SK-N-SH (cell line): ENCODE data around the gene TCF12. TPM values are rescaled to one million over a fixed set of nuclear protein-coding genes. Genes with fewer than 3 reads are reported as not detected.

Experiments
- CTCF ChIA-PET: fragments of 300-600, 350-600 bp; formaldehyde crosslinking; extraction: SDS; loops from one replicate; lab custom pipeline; 2021; lab: Yijun Ruan, JAX
- POLR2A ChIA-PET: fragments of 350-600 bp; sonication (Branson Sonifier 250); formaldehyde crosslinking; extraction: SDS; loops from one replicate; lab custom pipeline; 2020; ENCODE audit warnings: antibody characterized with exemption, inconsistent platforms; lab: Yijun Ruan, JAX
- DNase-seq: peaks from one replicate; pipeline ENCODE4 v3.0.0; 2012
- H2AFZ ChIP-seq: fragments of 200-600 bp; sonication (generic); 2 replicates; pipeline ENCODE4 v1.8.1; 2016; ENCODE audit warnings: antibody characterized with exemption, mild to moderate bottlenecking, low read depth
- H3F3A ChIP-seq: fragments of 200-600 bp; sonication (generic); replicated peaks from 2 replicates; pipeline ENCODE3; 2016; ENCODE audit warnings: antibody characterized with exemption, mild to moderate bottlenecking; ENCODE audit not compliant: insufficient read depth
- H3K27ac ChIP-seq, 2 experiments: fragments of 200-500 bp in 1 of 2; fragments of 200-600 bp in 1 of 2; sonication (Bioruptor generic) in 1 of 2; sonication (generic), shearing (Covaris generic) in 1 of 2; 2 replicates each; pipeline versions ENCODE4 v1.5.1 to v1.6.1; 2014 to 2016; ENCODE audit warnings: low read depth in 2 of 2, inconsistent platforms in 1 of 2, low read length in 1 of 2, mild to moderate bottlenecking in 1 of 2, mixed read lengths in 1 of 2
- H3K27me3 ChIP-seq: fragments of 200-600 bp; sonication (generic), shearing (Covaris generic); 2 replicates; pipeline ENCODE4 v1.6.1; 2016; ENCODE audit warnings: mixed run types; ENCODE audit not compliant: insufficient read depth
- H3K36me3 ChIP-seq, 2 experiments: fragments of 200-500 bp in 1 of 2; fragments of 200-600 bp in 1 of 2; sonication (Bioruptor generic) in 1 of 2; sonication (generic) in 1 of 2; replicated peaks in 1 of 2; 2 replicates each; pipeline versions ENCODE3 to v1.5.1; 2014 to 2016; ENCODE audit warnings: low read length in 1 of 2, mild to moderate bottlenecking in 1 of 2; ENCODE audit not compliant: insufficient read depth in 2 of 2, control insufficient read depth in 1 of 2
- H3K4me1 ChIP-seq, 2 experiments: fragments of 200-500 bp in 1 of 2; fragments of 200-600 bp in 1 of 2; sonication (Bioruptor generic) in 1 of 2; sonication (generic), shearing (Covaris generic) in 1 of 2; 2 replicates each; pipeline versions ENCODE4 v1.5.1 to v1.6.1; 2014 to 2016; ENCODE audit warnings: low read depth in 1 of 2, low read length in 1 of 2, mixed run types in 1 of 2; ENCODE audit not compliant: insufficient read depth in 2 of 2, control insufficient read depth in 1 of 2
- H3K4me2 ChIP-seq: fragments of 200-600 bp; sonication (generic), shearing (Covaris generic); 2 replicates; pipeline ENCODE4 v1.6.1; 2017; ENCODE audit warnings: mixed run types
- H3K4me3 ChIP-seq, 2 experiments: fragments of 200-500 bp in 1 of 2; fragments of 200-600 bp in 1 of 2; sonication (Bioruptor generic) in 1 of 2; sonication (generic), shearing (Covaris generic) in 1 of 2; 2 replicates each; pipeline versions ENCODE4 v1.5.1 to v1.8.1; 2014 to 2016; ENCODE audit warnings: low read depth in 2 of 2, inconsistent platforms in 1 of 2, low read length in 1 of 2, mild to moderate bottlenecking in 1 of 2, mixed read lengths in 1 of 2, moderate library complexity in 1 of 2
- H3K79me2 ChIP-seq: fragments of 200-600 bp; sonication (generic); 2 replicates; pipeline ENCODE4 v1.8.1; 2017; ENCODE audit warnings: mild to moderate bottlenecking; ENCODE audit not compliant: insufficient read depth
- H3K9ac ChIP-seq: fragments of 200-600 bp; sonication (generic); 2 replicates; pipeline ENCODE4 v1.6.1; 2017; ENCODE audit warnings: mixed run types
- H3K9me2 ChIP-seq: fragments of 200-600 bp; sonication (generic); 2 replicates; pipeline ENCODE4 v1.6.1; 2017; ENCODE audit warnings: mixed run types
- H3K9me3 ChIP-seq: fragments of 200-600 bp; sonication (generic); 2 replicates; pipeline ENCODE4 v1.6.1; 2017; ENCODE audit warnings: mixed run types, mild to moderate bottlenecking, moderate library complexity
- H4K20me1 ChIP-seq: fragments of 200-600 bp; sonication (generic); 2 replicates; pipeline ENCODE4 v1.6.1; 2017; ENCODE audit warnings: mild to moderate bottlenecking, mixed run types; ENCODE audit not compliant: insufficient read depth
- CTCF ChIP-seq: fragments of 200-600 bp; sonication (generic); IDR thresholded peaks from 2 replicates; pipeline ENCODE4 v1.6.1; 2017; ENCODE audit warnings: antibody characterized with exemption, mild to moderate bottlenecking, moderate library complexity
- EZH2phosphoT487 ChIP-seq: fragments of 200-600 bp; sonication (generic); IDR thresholded peaks from 2 replicates; pipeline ENCODE4 v1.6.1; 2017; ENCODE audit warnings: low read depth, mixed run types, mild to moderate bottlenecking, antibody characterized with exemption, moderate library complexity, borderline replicate concordance
- FOXJ3 ChIP-seq: sonication (generic); formaldehyde crosslinking; IDR thresholded peaks from 2 replicates; pipeline ENCODE4 v1.5.1; 2020; ENCODE audit warnings: mild to moderate bottlenecking, missing genetic modification reagents
- FOXM1 ChIP-seq: IDR thresholded peaks from 2 replicates; pipeline ENCODE4 v1.4.0; 2012; ENCODE audit warnings: low read depth, mild to moderate bottlenecking
- GABPA ChIP-seq: IDR thresholded peaks from 2 replicates; pipeline ENCODE4 v1.4.0; 2012; ENCODE audit warnings: low read depth, mild to moderate bottlenecking
- GATA2 ChIP-seq: sonication (generic); formaldehyde crosslinking; IDR thresholded peaks from 2 replicates; pipeline ENCODE4 v1.5.0; 2020; ENCODE audit warnings: mild to moderate bottlenecking, missing genetic modification reagents
- NRF1 ChIP-seq: IDR thresholded peaks from 2 replicates; pipeline ENCODE4 v1.6.1; 2012; ENCODE audit warnings: low read depth, mild to moderate bottlenecking, low read length
- RCOR1 ChIP-seq: fragments of 150-350 bp; IDR thresholded peaks from 2 replicates; pipeline ENCODE4 v1.6.1; 2017; ENCODE audit warnings: antibody characterized with exemption, low read length
- SIN3A ChIP-seq: IDR thresholded peaks from 2 replicates; pipeline ENCODE4 v1.6.1; 2012; ENCODE audit warnings: low read depth, mild to moderate bottlenecking, low read length, moderate library complexity, borderline replicate concordance
- SMC3 ChIP-seq: IDR thresholded peaks from 2 replicates; pipeline ENCODE4 v1.6.1; 2012; ENCODE audit warnings: low read depth, low read length, improper control_type of control experiment
- TCF12 ChIP-seq: IDR thresholded peaks from 2 replicates; pipeline ENCODE4 v1.4.0; 2012
- YY1 ChIP-seq: IDR thresholded peaks from 2 replicates; pipeline ENCODE4 v1.4.0; 2012; ENCODE audit warnings: low read depth, mild to moderate bottlenecking
- WGBS: methylation state at CpG from one replicate; pipeline ENCODE4 v1.1.6; 2017; ENCODE audit warnings: low lambda C conversion rate; 5-methylcytosine and 5-hydroxymethylcytosine counted together
- polyA plus RNA-seq, 3 experiments: library from polyadenylated mRNA; depleted of rRNA; stranded (reverse); fragments of >200 nt; gene quantifications; 2 replicates each; pipeline ENCODE4 v1.2.3, GENCODE V29; 2012
- TF ChIP-seq, protein P1 (sequence below): IDR thresholded peaks from 2 replicates; pipeline ENCODE4 v1.4.0; 2012; ENCODE audit warnings: low read depth, borderline replicate concordance
- TF ChIP-seq, protein P2 (sequence below): fragments of 150-350 bp; IDR thresholded peaks from 2 replicates; pipeline ENCODE4 v1.6.1; 2016; ENCODE audit warnings: mild to moderate bottlenecking, low read depth, low read length
- TF ChIP-seq, protein P3 (sequence below): fragments of 150-350 bp; IDR thresholded peaks from 2 replicates; pipeline ENCODE4 v1.6.1; 2017; ENCODE audit warnings: antibody characterized with exemption, low read length, low read depth, borderline replicate concordance

TCF12 gene
- polyA plus RNA-seq, 1 of the 3 experiments (the other 2 are of a cell fraction) = 49.6 TPM

- H3K4me2 ChIP-seq = no peak overlapping the region
- no peaks in the 10 kb centered on the region for H3K9me3 ChIP-seq
- DNase-seq = no peak
- no peaks in the 10 kb centered on the region for H3K79me2 ChIP-seq
- H2AFZ ChIP-seq = no peak overlapping the region
- H3K27me3 ChIP-seq = no peaks in the 10 kb centered on the region
- POLR2A ChIA-PET = interaction anchor here (0.6 kb wide), 1 partner anchor 818 kb away, joined by 5 read pairs; no protein-coding TSS in a partner anchor
- no peak overlapping the region for H3K9ac ChIP-seq
- WGBS = 89% methylated on average over 9 of the region's 9 CpGs
- peaks cover 0 to 2% of the 10 kb centered on the region in 2 experiments; a peak in 2 of 4 replicates for H3K4me1 ChIP-seq
- no peaks in the 10 kb centered on the region for H3K9me2 ChIP-seq
- CTCF ChIA-PET = interaction anchor here (1.0 to 1.4 kb wide), 4 partner anchors 30 to 164 kb away, joined by 3 to 8 read pairs (median 4); no protein-coding TSS in a partner anchor
- H4K20me1 ChIP-seq = no peaks in the 10 kb centered on the region
- H3F3A ChIP-seq = no peaks in the 10 kb centered on the region
- no peak overlapping the region for H3K4me3 ChIP-seq
- TF ChIP-seq YY1 = no peak
- TF ChIP-seq, protein P1, sequence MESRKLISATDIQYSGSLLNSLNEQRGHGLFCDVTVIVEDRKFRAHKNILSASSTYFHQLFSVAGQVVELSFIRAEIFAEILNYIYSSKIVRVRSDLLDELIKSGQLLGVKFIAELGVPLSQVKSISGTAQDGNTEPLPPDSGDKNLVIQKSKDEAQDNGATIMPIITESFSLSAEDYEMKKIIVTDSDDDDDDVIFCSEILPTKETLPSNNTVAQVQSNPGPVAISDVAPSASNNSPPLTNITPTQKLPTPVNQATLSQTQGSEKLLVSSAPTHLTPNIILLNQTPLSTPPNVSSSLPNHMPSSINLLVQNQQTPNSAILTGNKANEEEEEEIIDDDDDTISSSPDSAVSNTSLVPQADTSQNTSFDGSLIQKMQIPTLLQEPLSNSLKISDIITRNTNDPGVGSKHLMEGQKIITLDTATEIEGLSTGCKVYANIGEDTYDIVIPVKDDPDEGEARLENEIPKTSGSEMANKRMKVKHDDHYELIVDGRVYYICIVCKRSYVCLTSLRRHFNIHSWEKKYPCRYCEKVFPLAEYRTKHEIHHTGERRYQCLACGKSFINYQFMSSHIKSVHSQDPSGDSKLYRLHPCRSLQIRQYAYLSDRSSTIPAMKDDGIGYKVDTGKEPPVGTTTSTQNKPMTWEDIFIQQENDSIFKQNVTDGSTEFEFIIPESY = no peak
- no peak for TF ChIP-seq CTCF
- no peak for TF ChIP-seq SMC3
- TF ChIP-seq GATA2 (CRISPR knock-in tag) = no peak
- TF ChIP-seq RCOR1 = no peak
- no peak for TF ChIP-seq TCF12
- no peak for TF ChIP-seq SIN3A
- TF ChIP-seq, protein P2, sequence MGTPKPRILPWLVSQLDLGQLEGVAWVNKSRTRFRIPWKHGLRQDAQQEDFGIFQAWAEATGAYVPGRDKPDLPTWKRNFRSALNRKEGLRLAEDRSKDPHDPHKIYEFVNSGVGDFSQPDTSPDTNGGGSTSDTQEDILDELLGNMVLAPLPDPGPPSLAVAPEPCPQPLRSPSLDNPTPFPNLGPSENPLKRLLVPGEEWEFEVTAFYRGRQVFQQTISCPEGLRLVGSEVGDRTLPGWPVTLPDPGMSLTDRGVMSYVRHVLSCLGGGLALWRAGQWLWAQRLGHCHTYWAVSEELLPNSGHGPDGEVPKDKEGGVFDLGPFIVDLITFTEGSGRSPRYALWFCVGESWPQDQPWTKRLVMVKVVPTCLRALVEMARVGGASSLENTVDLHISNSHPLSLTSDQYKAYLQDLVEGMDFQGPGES = no peak
- TF ChIP-seq NRF1 = no peak
- no peak for TF ChIP-seq EZH2phosphoT487
- no peak for TF ChIP-seq FOXM1
- TF ChIP-seq GABPA = no peak
- TF ChIP-seq, protein P3, sequence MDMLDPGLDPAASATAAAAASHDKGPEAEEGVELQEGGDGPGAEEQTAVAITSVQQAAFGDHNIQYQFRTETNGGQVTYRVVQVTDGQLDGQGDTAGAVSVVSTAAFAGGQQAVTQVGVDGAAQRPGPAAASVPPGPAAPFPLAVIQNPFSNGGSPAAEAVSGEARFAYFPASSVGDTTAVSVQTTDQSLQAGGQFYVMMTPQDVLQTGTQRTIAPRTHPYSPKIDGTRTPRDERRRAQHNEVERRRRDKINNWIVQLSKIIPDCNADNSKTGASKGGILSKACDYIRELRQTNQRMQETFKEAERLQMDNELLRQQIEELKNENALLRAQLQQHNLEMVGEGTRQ = no peak
- no peak for TF ChIP-seq FOXJ3 (CRISPR knock-in tag)
- H3K36me3 ChIP-seq = no peaks in the 10 kb centered on the region
- H3K27ac ChIP-seq = no peak overlapping the region
These were observed 392.4 kb downstream of the TCF12 start for GRCh38 chr15:57310876-57311275.
